HG02884 (cell line): ENCODE measurements around the gene RTL1.

ENCODE experiments used
- ATAC-seq: cut with Tn5 transposase; IDR thresholded peaks from one replicate; pipeline ENCODE4 v1.9.1; 2021; ENCODE audit warnings: mild to moderate bottlenecking, moderate library complexity; ENCODE audit not compliant: unreplicated experiment

Gene RTL1

GRCh38 chr14:100866666-100867630, 36.6 kb downstream of the RTL1 start:
- no peak for ATAC-seq

DNA sequence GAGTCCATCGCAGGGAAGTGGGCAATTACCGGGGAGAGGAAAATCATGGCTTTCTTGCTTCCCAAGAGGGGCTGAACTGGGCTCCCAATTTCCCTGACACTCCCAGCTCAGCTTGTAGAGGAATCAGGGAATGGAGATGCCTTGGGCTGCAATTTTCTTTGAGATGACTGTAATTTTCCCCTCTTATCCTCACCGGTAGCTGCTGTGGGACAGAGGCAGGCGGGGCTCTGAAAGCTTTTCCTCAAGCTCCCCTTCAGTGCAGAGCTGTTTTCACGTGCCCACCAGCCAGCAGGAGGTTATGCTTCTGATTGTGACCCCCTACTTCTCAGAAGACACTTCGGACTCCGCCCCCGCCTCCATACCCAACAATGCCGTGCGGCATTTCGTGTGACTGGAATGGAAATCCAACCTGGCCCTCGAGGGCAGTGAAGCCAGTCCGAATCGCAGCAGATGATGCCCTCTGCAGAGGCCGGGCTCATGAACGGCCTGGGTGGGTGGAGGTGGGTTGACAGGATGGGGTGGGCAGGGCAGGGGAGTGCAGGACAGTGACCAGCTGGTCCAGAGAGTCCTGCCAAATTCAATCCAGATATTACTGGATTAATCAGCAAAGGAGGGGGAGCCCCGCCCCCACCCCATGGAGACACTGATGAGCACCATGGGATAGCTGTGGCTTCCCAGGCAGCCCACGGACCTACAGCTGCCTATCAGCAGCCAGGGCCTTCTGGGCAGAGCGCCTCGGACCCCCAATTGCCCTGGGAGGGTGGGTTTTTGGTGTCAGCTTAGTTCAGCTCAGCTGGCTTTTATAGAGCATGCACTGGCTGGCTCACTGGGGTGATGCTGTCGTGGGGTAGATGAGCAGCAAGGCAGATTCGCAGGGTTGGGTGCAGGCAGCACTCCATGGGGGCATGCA, 37.6 kb downstream of the RTL1 start:
- ATAC-seq: no peak

DNA sequence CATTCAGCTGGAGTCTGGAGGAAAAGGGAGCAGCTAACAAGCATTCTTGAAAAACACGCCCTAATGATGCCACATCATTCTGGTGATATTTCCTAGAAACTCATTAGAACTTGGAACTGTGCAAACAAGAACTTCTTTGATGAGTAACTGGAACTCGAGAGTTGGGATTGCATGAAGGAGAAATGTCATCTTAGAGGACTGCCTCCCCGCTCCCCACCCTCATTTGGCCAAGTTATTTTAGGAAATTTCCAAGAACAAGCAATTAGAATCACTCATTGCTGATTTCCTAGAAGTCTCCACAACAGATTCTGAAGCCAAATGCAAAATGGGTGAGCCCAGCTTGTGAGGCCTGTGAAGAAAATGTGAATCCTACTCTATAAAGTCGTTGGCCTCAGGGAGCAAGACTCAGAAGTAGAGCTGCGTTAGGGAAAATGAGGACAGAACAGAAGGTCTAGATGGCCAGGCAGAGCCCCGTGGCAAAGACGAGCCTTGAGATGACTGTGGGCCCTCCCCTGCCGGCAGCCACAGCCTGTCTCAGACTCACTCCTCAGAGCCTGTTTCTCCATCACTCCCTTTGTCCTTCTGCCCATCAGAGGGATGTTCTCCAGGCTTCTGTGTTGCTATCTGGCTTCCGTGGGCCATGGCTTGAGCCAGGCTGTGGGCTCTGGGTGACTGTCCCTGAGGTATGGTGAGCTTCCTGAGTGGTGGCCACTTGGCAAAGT, 38.4 kb downstream of the RTL1 start:
- no peak for ATAC-seq

GRCh38 chr14:100864206-100864605, 39.3 kb downstream of the RTL1 start:
- ATAC-seq: no peak

GRCh38 chr14:100862793-100863192, 40.7 kb downstream of the RTL1 start:
- ATAC-seq: no peak

GRCh38 chr14:100862277-100862676, 41.2 kb downstream of the RTL1 start:
- no peak for ATAC-seq

GRCh38 chr14:100861937-100862247, 41.6 kb downstream of the RTL1 start:
- no peak for ATAC-seq

GRCh38 chr14:100861188-100861936, 42.2 kb downstream of the RTL1 start:
- ATAC-seq: no peak

GRCh38 chr14:100860556-100861187, 42.9 kb downstream of the RTL1 start:
- no peak for ATAC-seq

GRCh38 chr14:100859781-100860180, 43.7 kb downstream of the RTL1 start:
- ATAC-seq: no peak

DNA sequence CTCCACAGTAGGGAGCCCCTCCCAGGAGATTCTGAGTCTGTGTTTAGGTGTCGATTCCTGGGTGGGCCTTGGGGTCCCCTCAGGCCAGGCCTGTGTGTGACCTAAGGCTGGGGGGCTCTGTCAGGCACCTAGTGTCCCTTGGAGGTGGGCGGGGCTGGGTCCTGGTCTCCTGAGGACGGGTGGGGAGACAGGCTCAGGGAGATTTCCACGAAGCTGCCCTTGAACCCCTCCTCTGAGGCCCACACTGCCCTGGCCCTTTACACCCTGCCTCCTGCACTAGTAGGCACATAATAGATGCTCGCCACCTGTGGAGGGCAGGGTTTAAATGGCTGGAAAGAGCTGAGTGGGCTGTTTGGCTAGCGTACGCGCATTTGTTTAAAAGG, 44.7 kb downstream of the RTL1 start:
- ATAC-seq: no peak

DNA sequence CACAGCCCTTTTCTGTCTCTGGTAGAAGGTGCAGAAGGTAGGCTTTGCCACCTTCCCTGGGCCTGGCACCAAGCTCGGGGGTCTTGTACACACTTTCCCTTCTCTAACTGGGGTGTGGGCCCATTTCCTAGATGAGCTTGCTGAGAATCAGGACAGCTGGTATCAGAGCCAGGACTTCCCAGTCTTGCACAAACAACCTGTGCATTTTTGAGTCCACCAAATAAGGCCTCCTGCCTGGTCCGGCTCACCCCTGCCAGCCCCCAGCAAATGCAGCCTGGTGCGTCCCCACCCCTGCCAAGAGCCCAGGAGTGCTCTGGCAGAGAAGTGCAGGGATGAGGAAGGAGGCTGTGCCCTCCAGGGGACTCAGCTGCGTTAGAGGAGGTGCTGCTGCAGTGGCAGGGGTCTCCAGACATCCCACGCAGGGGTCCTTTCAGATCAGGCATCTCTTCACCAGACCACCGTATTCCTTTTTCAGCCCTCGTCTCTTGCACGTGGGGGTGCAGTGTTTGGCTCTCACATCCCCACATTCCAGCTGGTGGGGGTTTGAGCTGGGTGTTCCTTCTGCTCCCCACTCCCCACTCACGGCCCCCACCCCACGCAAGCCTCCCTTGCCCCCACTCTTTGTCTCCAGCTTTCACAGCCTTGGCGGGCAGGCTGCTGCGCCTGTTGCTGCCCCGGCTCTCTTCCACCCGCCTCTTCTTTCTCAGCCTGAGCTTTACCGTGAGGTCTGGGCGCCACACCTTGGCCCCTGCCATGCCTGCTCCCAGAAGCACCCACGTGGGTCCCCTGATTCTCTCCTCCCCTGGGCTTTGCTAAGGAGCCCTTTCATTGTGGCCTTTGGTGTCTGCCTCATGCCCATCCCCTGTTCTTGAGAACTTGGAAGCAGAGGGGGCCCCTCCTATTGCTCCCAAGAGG, 45.3 kb downstream of the RTL1 start:
- ATAC-seq: no peak

GRCh38 chr14:100857233-100857922, 46.1 kb downstream of the RTL1 start:
- ATAC-seq: no peak

- ATAC-seq: no peak
Observed at GRCh38 chr14:100856056-100856950, 47.2 kb downstream of the RTL1 start.

GRCh38 chr14:100855256-100855930, 48.1 kb downstream of the RTL1 start:
- ATAC-seq: no peak

GRCh38 chr14:100854435-100854834, 49.1 kb downstream of the RTL1 start:
- no peak for ATAC-seq
